DMS153 (cell line): ENCODE data around the gene ADGRF1.
"Not testable (repeated sequence)": the region's sequence is repeated elsewhere in the genome, so short reads cannot be mapped to it uniquely, and the experiment has no call there.

ENCODE experiments used
- DNase-seq: peaks from one replicate; lab custom pipeline; 2025; lab: John Stamatoyannopoulos, UW

The ADGRF1 gene

DNA sequence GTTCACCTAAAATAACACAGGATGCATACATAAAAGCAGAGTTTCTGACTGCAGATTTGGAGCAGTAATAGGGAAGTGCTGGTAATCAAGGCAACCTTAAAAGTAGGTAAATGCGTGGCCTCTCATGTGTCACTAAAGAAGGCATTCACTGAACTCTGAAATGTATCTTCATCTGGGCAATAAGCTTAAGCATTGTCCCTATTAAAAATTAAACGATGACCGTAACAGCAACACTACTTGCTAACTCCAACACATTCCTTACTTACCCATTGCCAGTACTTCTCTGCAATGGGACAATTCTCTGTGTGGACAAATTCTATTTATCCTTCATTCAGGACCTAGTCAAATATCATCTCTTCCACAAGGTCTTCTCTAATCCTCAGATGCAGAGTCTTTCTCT, 19.9 kb downstream of the ADGRF1 start:
- DNase-seq = no peak

DNA sequence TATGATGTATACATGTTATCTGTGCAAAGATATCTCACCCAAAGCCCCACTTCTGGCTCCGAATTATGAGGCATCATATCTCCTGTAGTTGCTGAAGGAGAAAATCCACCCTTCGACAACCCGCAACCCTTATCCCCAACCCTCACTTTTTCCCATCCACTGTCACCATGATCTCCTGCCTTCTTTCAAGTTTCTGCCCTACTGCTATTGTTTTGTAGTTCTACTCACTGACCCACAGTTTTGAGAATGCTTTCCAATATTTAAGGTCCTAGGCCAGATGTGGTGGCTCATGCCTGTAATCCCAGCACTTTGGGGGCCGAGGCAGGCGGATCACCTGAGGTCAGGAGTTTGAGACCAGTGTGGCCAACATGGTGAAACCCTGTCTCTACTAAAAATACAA, 22.2 kb downstream of the ADGRF1 start:
- no peak for DNase-seq

DNA sequence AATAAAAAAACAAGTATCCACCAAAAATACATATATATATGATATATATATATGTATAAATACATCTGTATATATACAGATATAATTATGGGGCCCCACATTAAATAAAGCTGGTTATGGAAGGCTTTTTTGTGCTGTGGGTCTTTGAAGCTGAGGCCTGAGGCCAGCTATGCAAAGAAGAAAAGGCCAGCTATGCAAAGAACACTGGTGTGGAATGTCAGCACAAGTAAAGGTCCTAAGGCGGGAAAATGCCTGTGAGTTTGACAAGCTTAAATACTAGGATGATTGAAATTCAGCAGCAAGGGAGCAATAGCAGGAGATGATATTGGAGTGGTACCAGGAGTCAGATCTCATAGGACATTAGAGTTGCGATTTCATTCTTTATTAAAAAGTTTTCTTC, 25.2 kb downstream of the ADGRF1 start:
- no peak for DNase-seq

DNA sequence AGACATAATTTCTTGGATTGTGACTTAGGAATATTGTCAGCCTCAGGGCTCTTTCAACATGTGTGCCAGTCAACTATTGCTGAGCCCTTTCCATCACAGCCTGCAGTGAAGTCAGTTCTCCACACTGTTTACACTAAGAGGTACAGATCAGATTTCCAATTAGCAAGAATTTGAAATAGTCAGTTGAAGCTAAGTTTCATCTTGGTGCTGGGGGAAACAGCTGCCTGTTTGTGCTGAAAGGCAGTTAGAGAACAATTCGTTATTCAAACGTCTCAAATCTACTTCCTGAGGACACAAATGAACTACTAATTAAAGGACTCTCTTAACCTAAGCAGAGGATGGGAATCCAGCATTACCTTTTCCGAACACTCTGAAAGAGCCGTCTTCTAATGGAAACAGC, 25.9 kb downstream of the ADGRF1 start:
- DNase-seq = peak; percentile 71

DNA sequence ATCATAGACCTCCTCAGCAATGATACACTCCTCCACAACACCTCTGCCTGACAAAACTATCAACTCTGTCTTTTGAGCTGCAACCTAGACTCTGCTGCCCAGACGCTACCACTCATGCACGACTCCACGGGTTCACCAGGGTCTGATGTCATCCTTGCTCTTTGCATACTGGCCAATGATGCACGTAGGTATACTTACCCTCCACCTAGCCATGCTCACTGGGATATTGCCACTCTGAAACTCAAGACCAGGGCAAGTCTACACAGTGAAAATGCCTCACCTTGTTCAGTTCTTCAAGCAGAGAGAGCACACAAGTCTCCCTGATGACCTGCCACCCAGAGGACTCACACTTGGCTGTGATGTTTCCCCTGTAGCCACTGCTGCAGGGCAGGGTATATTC, 27.7 kb downstream of the ADGRF1 start:
- DNase-seq = no peak

DNA sequence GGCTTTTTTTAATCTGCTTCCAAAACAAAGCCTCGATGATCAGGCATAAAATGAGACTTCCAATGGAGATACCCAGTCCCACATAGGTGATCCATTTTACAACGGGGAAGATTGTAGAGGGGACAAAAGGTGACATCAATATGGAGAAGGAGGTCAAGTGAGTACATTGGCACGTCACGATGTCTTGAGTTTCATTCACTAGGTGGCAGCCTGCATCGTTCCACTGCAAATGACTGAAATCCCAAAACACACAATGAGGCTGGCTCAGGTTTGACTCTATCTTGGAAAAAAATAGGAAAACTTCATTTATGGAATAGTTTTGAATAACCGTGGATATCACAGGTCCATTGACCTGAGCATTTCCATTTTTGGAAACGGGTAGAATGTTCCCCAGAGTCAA, 32.5 kb downstream of the ADGRF1 start:
- DNase-seq = no peak

DNA sequence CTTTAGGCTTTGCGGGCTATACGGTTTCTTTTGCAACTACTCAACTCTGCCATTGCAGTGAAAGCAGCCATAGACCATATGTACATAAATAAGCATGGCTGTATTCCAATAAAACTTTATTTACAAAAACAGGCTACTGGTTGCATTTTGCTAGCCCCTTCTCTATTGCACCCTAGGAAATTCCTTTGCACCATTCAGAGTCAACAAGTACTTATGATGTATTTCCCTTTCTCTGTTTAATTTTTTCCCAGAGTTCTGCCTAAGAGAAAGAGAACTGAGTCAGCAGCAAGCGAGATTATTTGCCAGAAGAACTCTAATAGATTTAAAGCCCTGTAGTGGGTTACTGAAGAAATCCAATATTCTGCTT, 33.8 kb downstream of the ADGRF1 start:
- DNase-seq = no peak

DNA sequence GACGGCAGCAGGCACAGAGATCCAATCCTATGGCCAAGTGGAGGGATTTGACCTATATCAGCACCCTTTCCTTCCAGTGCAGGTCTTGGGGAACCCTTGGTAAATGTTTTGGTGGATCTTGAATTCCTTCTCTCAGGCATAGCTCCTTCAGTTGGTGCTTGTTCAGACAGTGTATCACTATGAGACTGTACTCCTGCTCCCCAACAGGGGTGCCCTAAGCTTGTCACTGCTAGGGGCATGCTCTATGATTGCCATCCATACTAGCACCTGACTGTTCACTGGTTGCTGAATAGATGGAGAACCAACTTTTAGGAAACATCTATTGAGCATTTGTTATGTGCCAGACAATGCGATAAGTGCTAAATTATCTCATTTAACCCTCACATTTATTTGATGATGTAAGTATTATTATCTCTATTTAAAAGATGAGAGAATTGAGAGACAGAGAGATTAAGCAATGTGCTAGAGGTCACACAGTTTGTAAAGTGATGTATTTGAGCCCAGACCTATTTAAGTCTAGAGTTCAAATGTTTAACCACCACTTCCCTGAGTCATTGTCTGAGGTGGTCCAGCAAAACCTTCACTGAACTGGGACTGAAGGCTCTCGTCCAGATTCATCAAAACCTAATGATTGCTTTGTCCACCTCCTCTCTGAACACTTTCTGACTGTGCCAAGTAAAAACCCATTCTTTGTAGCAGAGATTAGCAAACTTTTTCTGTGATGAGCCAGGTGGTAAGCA, 34.3 kb downstream of the ADGRF1 start:
- no peak for DNase-seq

DNA sequence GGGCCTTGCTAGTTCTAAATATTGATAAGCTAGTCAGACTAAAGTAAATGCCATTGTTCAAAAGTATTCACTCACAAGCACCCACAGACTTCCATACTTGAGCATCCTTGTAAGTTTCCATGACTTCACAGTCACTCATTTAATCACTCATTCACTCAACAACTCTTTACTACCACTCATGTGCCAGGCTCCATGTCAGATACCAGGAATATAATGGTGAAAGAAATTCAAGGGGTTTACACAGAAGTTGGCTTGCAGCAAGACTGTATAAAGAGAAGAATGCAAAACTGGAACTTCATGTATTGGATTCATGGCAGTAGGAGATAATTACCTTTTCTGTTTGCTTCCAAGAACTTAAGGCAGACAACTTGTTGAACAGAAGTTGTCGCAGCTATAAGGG, 36.6 kb downstream of the ADGRF1 start:
- no peak for DNase-seq

DNA sequence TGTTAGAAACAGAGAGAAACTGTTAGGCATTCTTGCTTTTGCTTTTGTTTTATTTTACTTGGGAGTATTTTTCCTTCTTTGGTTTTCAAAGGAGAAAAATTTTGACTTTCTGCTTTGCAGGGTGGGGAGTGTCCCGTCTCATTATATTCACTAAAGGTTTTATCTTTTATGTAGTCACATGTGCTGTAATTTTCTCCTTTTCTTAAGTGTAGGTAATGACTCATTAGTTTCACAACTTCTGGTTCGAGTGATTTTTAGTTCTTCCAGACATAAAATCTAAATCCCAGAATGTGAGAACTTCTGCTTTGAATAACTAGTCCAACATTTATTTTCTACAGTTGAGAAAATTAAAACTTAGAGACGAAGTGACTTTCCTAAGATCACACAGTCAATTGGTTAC, 37.7 kb downstream of the ADGRF1 start:
- DNase-seq = no peak

DNA sequence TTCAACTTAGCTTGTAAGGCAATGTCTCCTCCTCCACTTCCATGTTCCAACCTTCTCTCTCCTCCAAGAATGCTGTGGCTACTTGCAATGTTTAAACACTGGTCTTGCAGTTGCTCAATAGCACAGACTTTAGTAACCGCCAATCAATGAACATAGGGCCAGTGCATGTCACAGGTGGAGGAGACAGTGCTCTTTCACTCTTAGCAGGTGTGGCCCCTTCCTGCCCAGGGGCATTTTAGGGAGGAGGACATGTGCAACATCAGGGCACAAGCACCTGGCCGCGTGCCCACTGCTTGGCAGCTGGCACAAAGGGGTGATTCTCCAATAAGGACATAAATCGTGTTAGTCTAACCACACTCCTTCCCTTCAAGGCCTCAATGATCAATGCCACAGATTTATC, 41.3 kb downstream of the ADGRF1 start:
- peak; percentile 72 for DNase-seq

DNA sequence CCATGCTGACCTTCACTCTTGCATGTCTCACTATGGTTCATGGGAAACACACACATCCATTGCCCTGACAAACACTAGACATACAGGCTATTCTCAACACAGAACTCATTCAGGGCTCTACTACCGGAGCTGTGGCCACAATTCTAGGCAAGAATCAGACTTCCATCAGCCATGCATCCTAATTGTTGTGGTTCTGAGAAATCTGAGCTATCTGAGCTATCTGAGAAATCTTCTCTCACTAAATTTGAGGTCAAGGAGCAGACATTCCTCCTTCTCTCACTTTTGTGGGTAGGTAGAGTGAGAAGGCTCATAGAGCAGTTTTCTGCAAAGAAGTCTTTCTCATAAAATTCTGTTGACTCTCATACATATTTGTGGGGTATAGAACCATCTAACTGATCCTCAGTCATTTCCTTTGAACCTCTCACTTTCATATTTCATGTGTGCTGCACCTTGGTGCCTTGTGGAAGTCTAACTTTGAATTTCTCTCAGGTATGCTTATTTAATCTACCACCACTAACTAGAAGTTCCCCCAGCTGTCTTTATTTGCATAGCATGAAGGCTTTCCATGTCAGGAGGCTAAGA, 43.6 kb downstream of the ADGRF1 start:
- DNase-seq = no peak

DNA sequence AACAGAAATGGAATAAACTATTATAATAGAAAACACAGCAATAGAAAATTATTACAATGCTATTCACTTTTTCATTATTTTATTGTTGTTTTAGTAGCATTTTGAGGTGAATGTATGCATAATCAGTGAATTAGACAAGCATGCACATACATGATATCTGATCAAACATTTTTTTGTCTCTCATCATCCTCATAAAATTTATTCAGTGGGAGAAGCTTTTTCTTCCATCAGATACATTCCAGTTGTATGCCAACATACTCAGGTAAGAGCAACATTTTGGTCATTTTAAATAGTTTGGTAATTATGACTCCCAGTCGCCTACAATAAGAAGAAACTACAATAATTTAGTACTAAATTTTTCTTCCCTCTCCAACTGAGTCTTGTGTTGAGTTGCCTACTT, 44.5 kb downstream of the ADGRF1 start:
- DNase-seq = no peak

DNA sequence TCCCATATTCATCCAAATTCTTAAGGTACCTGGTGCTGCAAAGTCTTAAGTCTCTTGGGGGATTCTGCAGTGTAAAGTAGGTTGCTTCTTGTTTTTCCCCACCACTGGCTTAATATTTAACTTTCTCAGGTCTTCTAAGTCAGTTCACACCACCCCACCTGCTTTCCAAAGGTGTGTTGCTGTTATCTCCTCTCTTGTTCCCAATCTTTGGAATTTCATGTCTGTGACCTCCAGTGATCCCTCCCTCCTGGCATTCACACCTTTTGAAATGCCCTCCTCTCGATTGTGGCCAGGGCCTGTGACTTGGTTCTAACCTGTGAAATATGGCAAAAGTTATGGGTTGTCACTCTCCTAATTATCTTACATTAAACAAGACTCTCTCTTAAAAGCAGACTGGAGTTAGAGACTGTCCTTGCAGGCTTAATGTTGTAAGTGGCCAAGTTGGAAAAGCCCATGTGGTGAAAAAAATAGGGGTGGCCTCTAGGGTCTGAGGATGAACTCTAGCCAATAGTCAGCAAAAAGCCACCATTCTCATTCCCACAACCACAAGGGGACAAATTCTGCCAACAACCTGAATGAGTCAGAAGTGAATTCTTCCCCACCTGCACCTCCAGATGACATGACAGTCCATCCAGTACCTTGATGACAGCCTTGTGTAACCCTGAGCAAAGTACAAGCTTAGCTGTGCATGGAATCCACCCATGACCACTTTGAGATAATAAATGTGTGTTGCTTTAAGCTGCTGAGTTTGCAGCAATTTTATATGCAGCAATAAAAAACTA, 45.1 kb downstream of the ADGRF1 start:
- DNase-seq = no peak

DNA sequence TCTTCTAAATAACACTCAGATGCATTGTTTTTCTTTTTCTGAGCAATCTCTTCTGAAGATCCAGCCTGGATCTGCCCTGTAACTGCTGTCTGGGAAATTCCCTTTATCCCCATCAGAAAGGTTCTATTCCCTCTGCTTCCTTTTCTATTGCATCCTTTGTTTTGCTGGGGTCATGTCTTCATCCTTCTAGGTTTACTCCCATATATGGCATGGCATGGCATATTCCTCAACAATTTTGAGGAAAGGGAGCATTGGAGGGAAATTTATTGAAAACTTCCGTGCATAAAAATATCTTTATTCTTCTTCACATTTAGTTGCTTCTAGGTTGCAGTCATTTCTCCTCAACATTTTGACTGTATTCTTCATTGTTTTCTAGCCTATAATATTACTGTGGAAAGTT, 47.2 kb downstream of the ADGRF1 start:
- DNase-seq = no peak

DNA sequence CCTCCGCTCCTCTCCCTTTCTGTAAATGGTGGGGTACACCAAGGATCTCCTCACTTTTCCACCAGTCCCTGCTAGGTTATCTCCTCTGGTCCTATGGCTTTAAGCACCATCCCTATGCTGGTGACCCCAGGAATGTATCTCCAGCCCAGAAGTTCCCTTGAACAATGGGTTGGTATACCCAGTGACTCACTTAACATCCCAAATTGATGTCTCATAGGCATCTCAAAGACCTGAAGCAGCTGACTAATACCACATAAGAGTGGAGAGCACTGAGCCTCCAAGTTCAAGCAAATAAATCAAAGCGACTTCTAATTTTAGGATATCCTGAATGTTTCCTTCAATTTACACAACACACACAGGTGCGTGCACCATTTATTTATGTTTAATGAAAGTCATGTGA, 48.3 kb downstream of the ADGRF1 start:
- no peak for DNase-seq

DNA sequence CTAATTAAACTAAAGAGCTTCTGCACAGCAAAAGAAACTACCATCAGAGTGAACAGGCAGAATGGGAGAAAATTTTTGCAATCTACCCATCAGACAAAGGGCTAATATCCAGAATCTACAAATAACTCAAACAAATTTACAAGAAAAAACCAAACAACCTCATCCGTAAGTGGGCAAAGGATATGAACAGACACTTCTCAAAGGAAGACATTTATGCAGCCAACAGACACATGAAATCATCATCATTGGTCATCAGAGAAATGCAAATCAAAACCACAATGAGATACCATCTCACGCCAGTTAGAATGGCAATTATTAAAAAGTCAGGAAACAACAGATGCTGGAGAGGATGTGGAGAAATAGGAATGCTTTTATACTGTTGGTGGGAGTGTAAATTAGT, 49.7 kb downstream of the ADGRF1 start:
- not testable (repeated sequence) for DNase-seq

DNA sequence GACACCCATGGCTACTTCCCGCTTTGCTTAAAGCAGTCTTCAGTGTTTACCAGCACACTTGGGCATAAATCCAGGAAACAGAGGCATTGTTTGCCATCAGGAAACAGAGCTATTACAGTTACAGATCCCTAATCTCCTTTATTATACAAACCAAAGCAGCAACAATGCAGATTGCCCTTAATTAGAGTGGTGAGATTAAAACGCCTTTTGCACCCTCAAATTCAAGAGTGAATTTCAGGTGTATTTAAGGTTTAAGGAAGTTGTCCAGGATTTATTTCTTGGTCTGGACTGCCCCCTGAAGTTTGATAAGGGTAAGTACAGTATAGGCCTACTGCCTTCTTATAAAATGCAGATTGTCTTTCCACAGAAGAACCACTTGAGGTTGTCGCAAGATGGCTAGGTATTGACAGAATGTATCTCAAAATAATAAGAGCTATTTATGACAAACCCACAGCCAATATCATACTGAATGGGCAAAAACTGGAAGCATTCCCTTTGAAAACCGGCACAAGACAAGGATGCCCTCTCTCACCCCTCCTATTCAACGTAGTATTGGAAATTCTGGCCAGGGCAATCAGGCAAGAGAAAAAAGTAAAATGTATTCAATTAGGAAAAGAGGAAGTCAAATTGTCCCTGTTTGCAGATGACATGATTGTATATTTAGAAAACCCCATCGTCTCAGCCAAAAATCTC, 51.2 kb downstream of the ADGRF1 start:
- peak; percentile 83 for DNase-seq

DNA sequence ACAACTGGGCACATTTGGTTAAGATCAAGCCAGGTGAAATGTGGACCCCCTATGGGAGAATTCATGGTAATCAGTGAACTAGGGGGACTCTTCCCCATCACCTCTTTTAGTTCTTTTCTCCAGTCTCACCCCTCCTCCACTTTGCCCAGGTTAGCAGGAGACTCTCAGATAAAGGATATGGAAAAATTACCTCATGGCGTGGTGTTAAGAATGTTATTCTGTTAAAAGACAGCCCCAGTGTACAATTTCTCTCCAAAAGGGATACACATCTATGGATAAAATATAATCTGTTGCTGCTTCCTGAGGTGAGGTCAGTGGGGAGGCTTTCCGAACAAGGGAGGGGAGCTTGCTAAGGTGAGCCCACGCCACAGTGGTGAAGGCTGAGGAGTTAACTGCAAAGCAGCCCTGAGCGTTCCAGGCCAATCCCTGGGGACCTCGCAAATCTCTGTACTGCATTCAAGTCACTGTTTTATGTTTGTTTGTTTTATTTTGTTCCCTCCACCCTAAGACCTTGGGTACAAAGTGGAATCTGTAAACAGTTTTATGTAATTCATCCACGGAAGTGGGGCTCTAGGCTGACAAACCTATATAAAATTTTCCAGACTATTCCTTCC, 52.0 kb downstream of the ADGRF1 start:
- DNase-seq = peak; percentile 60

DNA sequence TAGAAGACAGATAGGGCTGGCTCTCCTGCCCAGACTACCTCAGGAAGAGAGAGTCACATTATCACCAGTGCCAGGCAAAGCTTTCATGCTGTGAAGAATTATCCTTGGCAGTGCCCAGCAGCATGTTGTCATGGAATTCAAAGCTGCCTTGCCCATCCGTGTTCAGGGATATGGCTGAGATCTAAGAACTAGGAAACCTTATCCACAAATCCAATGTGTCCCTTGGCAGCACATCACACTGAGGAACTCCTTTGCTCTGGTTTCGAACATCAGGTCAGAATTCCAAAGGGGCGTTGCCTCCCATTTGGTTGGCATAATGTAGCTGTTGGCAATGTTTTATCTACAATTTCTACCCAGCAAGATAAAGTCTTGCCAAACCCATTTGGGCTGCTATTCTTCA, 52.7 kb downstream of the ADGRF1 start:
- no peak for DNase-seq

DNA sequence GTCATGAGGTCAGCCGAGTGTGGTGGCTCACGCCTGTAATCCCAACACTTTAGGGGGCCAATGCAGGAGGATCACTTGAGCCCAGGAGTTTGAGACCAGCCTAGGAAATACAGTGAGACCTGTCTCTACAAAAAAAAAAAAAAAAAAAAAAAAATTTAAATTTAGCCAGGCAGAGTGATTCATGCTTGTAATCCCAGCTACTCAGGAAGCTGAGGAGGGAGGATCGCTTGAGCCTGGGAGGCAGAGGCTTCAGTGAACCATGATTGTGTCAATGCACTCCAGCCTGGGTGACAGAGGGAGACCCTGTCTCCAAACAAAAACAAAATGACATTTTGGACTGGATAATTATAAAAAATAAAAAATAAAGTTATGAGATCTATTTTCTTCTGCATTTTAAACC, 56.2 kb downstream of the ADGRF1 start:
- DNase-seq = no peak

DNA sequence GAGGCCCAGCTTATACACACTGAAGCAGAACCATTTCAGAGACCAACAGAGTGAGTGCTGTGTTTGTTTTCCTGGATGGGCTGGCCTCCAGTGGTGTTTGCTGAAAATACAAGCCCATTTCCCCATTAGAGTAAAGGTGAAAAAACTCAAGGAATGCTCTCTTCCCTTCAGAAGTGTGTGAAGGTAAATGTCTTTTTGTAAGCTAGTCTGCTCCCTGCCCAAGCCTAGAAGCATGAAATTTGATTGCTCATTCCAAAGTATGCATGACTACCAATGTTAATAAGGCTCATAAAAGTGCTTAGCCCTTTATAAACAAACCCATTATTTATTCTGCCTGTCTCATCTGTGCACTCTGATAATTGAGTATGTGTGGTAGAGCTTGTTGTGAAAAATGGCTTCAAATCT, 59.1 kb downstream of the ADGRF1 start:
- DNase-seq = peak; percentile 11
